Activated T-cell treated with anti-CD3 and anti-CD28 coated beads, Interleukin-2, amount 50 U/mL, for 24 hours (primary cell): ENCODE results near the gene TRANK1.
"Not testable (repeated sequence)": the region's sequence is repeated elsewhere in the genome, so short reads cannot be mapped to it uniquely, and the experiment has no call there.

ENCODE experiments used
- DNase-seq: peaks from one replicate; pipeline ENCODE4 v3.0.0-alpha.2; 2020
- H3K27ac Mint-ChIP-seq: 2 replicates; pipeline ENCODE4 v1.8.0; 2020; ENCODE audit warnings: mild to moderate bottlenecking, mixed read lengths
- H3K27me3 Mint-ChIP-seq: 2 replicates; pipeline ENCODE4 v1.8.0; 2020; ENCODE audit warnings: mixed read lengths
- H3K36me3 Mint-ChIP-seq: 2 replicates; pipeline ENCODE4 v1.8.0; 2020; ENCODE audit warnings: low read depth, mixed read lengths
- H3K4me1 Mint-ChIP-seq: 2 replicates; pipeline ENCODE4 v1.8.0; 2020; ENCODE audit warnings: low read depth, mixed read lengths
- H3K4me3 Mint-ChIP-seq: 2 replicates; pipeline ENCODE4 v1.8.0; 2020; ENCODE audit warnings: mild to moderate bottlenecking, moderate library complexity, mixed read lengths
- H3K9me3 Mint-ChIP-seq: 2 replicates; pipeline ENCODE4 v1.8.0; 2020; ENCODE audit warnings: mixed read lengths

TRANK1 gene

GRCh38 chr3:36895496-36896409 is 49.1 kb downstream of the TRANK1 start:
- Mint-ChIP-seq H3K27ac (peak overlapping the region; percentile 64), H3K9me3 (no peaks in the 10 kb centered on the region), H3K27me3 (no peaks in the 10 kb centered on the region), H3K36me3 (peaks cover 66% of the 10 kb centered on the region), H3K4me1 (peaks cover 63% of the 10 kb centered on the region), H3K4me3 (no peak overlapping the region)
- no peak for DNase-seq

GRCh38 chr3:36894914-36895313 is 49.9 kb downstream of the TRANK1 start:
- H3K27me3 Mint-ChIP-seq, result no peaks in the 10 kb centered on the region
- no peak overlapping the region for H3K4me3 Mint-ChIP-seq
- no peaks in the 10 kb centered on the region for H3K9me3 Mint-ChIP-seq
- H3K4me1 Mint-ChIP-seq, result peaks cover 57% of the 10 kb centered on the region
- H3K27ac Mint-ChIP-seq, result no peak overlapping the region
- no peak for DNase-seq
- peaks cover 67% of the 10 kb centered on the region for H3K36me3 Mint-ChIP-seq

DNA sequence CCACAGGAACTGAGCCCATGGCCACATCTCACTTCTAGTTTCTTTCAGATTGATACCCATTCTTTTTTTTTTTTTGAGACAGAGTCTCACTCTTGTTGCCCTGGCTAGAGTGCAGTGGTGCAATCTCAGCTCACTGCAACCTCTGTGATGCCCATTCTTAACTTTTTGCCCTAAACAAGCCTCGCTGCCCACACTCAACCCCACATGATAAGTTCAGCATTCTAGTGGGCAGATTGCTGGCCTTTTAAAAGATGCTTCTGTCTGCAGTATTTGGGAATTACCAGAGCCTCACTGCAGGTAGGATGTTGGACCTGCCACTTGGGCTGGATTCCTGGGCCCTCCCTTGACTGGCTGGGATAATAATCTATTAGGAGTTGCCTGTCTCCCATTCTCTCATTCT is 51.0 kb downstream of the TRANK1 start:
- Mint-ChIP-seq H3K4me3 (no peak overlapping the region), H3K27ac (peak overlapping the region; percentile 83), H3K36me3 (peaks cover 69% of the 10 kb centered on the region), H3K4me1 (peaks cover 55% of the 10 kb centered on the region), H3K9me3 (no peaks in the 10 kb centered on the region), H3K27me3 (no peaks in the 10 kb centered on the region)
- DNase-seq, result no peak

DNA sequence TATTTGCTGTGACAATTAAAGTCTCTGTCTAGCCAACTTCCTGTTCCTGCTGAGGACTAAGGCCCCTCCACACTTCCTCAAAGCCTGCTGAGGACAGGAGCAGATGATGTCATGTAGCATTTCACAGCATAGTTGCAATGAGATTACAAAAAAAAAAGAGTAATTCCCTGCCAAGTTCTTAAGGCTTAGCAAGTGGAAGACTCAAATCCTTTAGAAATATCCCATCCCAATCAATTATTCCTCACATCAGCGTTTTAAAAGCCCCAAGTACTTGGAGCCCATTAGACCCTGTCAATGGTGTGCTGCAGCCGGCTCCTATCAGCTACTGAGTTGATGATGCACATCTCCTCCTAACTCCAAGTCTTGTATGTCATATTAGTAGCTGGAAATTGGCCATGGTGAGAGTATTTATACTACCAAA is 51.7 kb downstream of the TRANK1 start:
- DNase-seq, result no peak
- Mint-ChIP-seq H3K9me3 (no peaks in the 10 kb centered on the region), H3K36me3 (peaks cover 68% of the 10 kb centered on the region), H3K27me3 (no peaks in the 10 kb centered on the region), H3K4me3 (no peak overlapping the region), H3K27ac (peak overlapping the region; percentile 83), H3K4me1 (peaks cover 55% of the 10 kb centered on the region)

- peaks cover 68% of the 10 kb centered on the region for H3K36me3 Mint-ChIP-seq
- H3K4me1 Mint-ChIP-seq, result peaks cover 55% of the 10 kb centered on the region
- H3K4me3 Mint-ChIP-seq, result no peak overlapping the region
- DNase-seq, result no peak
- H3K9me3 Mint-ChIP-seq, result no peaks in the 10 kb centered on the region
- no peaks in the 10 kb centered on the region for H3K27me3 Mint-ChIP-seq
- peak overlapping the region; percentile 83 for H3K27ac Mint-ChIP-seq
Observed at GRCh38 chr3:36892457-36893136, 52.3 kb downstream of the TRANK1 start.

GRCh38 chr3:36891701-36892160 is 53.1 kb downstream of the TRANK1 start:
- no peak for DNase-seq
- Mint-ChIP-seq H3K27ac (peak overlapping the region; percentile 19), H3K36me3 (peaks cover 72% of the 10 kb centered on the region), H3K9me3 (no peaks in the 10 kb centered on the region), H3K27me3 (no peaks in the 10 kb centered on the region), H3K4me1 (peaks cover 53% of the 10 kb centered on the region), H3K4me3 (no peak overlapping the region)

GRCh38 chr3:36891097-36891496 is 53.8 kb downstream of the TRANK1 start:
- not testable (repeated sequence) for H3K4me3 Mint-ChIP-seq, H3K27me3 Mint-ChIP-seq, H3K9me3 Mint-ChIP-seq, DNase-seq, H3K27ac Mint-ChIP-seq
- Mint-ChIP-seq H3K4me1 (peaks cover 48% of the 10 kb centered on the region), H3K36me3 (peaks cover 75% of the 10 kb centered on the region)

DNA sequence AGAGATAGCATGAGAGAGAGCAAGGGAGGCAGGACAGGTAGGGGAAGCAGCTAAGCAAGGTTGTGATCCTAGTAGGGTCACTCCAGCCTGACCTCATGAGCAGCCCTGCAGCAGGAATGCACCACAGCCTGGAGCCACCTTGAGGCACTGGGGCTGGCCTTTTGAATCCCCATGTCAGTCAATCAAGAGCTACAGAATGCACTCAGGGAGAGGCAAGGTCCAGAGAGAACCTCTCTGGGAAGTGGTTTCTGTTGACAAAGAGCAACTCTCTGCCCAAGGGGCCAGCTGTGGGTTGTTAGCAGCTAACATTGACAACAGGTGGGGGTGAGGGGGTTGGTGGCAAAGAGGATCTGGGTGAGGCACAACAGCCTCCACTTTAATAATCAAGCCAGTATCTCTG is 54.6 kb downstream of the TRANK1 start:
- Mint-ChIP-seq H3K36me3 (peaks cover 70% of the 10 kb centered on the region), H3K27me3 (no peaks in the 10 kb centered on the region), H3K9me3 (no peaks in the 10 kb centered on the region), H3K4me1 (peaks cover 40% of the 10 kb centered on the region), H3K27ac (no peak overlapping the region), H3K4me3 (no peak overlapping the region)
- no peak for DNase-seq

- no peak for DNase-seq
- Mint-ChIP-seq H3K36me3 (peaks cover 33% of the 10 kb centered on the region), H3K9me3 (no peaks in the 10 kb centered on the region), H3K27ac (no peak overlapping the region), H3K4me1 (peaks cover 35% of the 10 kb centered on the region), H3K27me3 (no peaks in the 10 kb centered on the region), H3K4me3 (no peak overlapping the region)
Observed at GRCh38 chr3:36881735-36882134, 63.1 kb downstream of the TRANK1 start.

DNA sequence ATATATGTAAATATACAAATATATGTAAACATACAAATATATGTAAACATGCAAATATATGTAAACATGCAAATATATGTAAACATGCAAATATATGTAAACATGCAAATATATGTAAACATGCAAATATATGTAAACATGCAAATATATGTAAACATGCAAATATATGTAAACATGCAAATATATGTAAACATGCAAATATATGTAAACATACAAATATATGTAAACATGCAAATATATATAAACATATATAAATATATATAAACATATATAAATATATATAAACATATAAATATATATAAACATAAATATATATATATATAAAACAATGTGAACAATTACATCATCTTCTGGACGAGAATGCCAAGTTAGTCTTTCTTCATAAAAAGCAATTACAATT is 65.0 kb downstream of the TRANK1 start:
- Mint-ChIP-seq H3K36me3 (peaks cover 25% of the 10 kb centered on the region), H3K4me1 (peaks cover 50% of the 10 kb centered on the region)
- not testable (repeated sequence) for DNase-seq, H3K4me3 Mint-ChIP-seq, H3K27ac Mint-ChIP-seq, H3K27me3 Mint-ChIP-seq, H3K9me3 Mint-ChIP-seq

GRCh38 chr3:36877930-36878685 is 66.7 kb downstream of the TRANK1 start:
- Mint-ChIP-seq H3K9me3 (no peaks in the 10 kb centered on the region), H3K27me3 (no peaks in the 10 kb centered on the region), H3K4me3 (no peak overlapping the region), H3K4me1 (peaks cover 50% of the 10 kb centered on the region), H3K36me3 (peaks cover 24% of the 10 kb centered on the region), H3K27ac (no peak overlapping the region)
- no peak for DNase-seq

- Mint-ChIP-seq H3K4me1 (peaks cover 45% of the 10 kb centered on the region), H3K27ac (peak overlapping the region; percentile 63), H3K4me3 (peak overlapping the region; percentile 32), H3K27me3 (no peaks in the 10 kb centered on the region), H3K9me3 (no peaks in the 10 kb centered on the region), H3K36me3 (peaks cover 20% of the 10 kb centered on the region)
- peak; percentile 39 for DNase-seq
Observed at GRCh38 chr3:36876181-36876936, 68.5 kb downstream of the TRANK1 start.

GRCh38 chr3:36875397-36875796 is 69.5 kb downstream of the TRANK1 start:
- Mint-ChIP-seq H3K4me3 (no peak overlapping the region), H3K36me3 (peaks cover 21% of the 10 kb centered on the region), H3K27me3 (no peaks in the 10 kb centered on the region), H3K27ac (no peak overlapping the region), H3K4me1 (peaks cover 42% of the 10 kb centered on the region), H3K9me3 (no peaks in the 10 kb centered on the region)
- no peak for DNase-seq

DNA sequence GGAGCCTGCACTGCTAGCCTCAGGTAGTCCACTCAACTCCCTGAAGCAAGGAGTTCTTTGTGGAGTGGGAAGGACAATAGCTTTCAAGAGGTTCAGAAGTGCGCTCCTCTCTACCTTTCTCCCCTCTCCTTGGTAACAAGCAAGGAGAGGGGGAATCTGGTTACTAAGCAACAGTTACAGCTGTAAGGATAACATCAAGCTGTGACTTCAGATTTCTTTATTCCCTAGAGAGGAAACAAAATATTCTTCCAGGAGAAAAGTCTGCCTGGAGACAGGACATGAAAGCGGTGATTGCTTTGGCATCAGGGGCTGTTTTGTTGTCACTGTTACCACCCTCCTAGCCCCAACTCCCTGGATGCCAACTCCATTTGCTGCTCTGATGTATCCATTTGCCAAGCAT is 70.4 kb downstream of the TRANK1 start:
- Mint-ChIP-seq H3K27ac (no peak overlapping the region), H3K36me3 (peaks cover 25% of the 10 kb centered on the region), H3K4me1 (peaks cover 39% of the 10 kb centered on the region), H3K4me3 (no peak overlapping the region), H3K9me3 (no peaks in the 10 kb centered on the region), H3K27me3 (no peaks in the 10 kb centered on the region)
- DNase-seq, result no peak
